Activated naive CD8-positive, alpha-beta T cell treated with anti-CD3 and anti-CD28 coated beads, Interleukin-2, amount 50 U/mL, for 16 hours (primary cell): Measurements from ENCODE around the gene NRDC.
"Not testable (repeated sequence)": the region's sequence is repeated elsewhere in the genome, so short reads cannot be mapped to it uniquely, and the experiment has no call there.

Experiments
- DNase-seq: peaks from one replicate; pipeline ENCODE4 v3.0.0-alpha.2; 2020; ENCODE audit warnings: low read depth, low spot score

Gene NRDC

GRCh38 chr1:51878308-51878615, 265 bp downstream of the NRDC start:
- no peak for DNase-seq

GRCh38 chr1:51877434-51878307, 856 bp downstream of the NRDC start:
- DNase-seq: no peak

GRCh38 chr1:51875836-51876235, 2.7 kb downstream of the NRDC start:
- no peak for DNase-seq

GRCh38 chr1:51875291-51875772, 3.2 kb downstream of the NRDC start:
- DNase-seq: no peak

- not testable (repeated sequence) for DNase-seq
Measured at GRCh38 chr1:51873270-51873669, 5.3 kb downstream of the NRDC start.

GRCh38 chr1:51871351-51871975, 7.1 kb downstream of the NRDC start:
- DNase-seq: no peak

GRCh38 chr1:51870603-51871350, 7.8 kb downstream of the NRDC start:
- DNase-seq: no peak

GRCh38 chr1:51867479-51868232, 10.9 kb downstream of the NRDC start:
- DNase-seq: no peak

GRCh38 chr1:51863384-51863783, 15.1 kb downstream of the NRDC start:
- no peak for DNase-seq

GRCh38 chr1:51861669-51862068, 16.9 kb downstream of the NRDC start:
- no peak for DNase-seq

GRCh38 chr1:51859735-51860134, 18.8 kb downstream of the NRDC start:
- no peak for DNase-seq

GRCh38 chr1:51859333-51859732, 19.2 kb downstream of the NRDC start:
- no peak for DNase-seq

GRCh38 chr1:51858892-51859291, 19.6 kb downstream of the NRDC start:
- no peak for DNase-seq

GRCh38 chr1:51856745-51857144, 21.8 kb downstream of the NRDC start:
- DNase-seq: no peak

- no peak for DNase-seq
Measured at GRCh38 chr1:51855624-51856023, 22.9 kb downstream of the NRDC start.

GRCh38 chr1:51853360-51853759, 25.2 kb downstream of the NRDC start:
- no peak for DNase-seq

- DNase-seq: no peak
Measured at GRCh38 chr1:51851882-51852396, 26.6 kb downstream of the NRDC start.

GRCh38 chr1:51850420-51851223, 27.9 kb downstream of the NRDC start:
- no peak for DNase-seq

- no peak for DNase-seq
Measured at GRCh38 chr1:51847294-51847920, 31.1 kb downstream of the NRDC start.

GRCh38 chr1:51843948-51844347, 34.6 kb downstream of the NRDC start:
- no peak for DNase-seq
